Embryonic facial prominence (tissue), 1 donor: ENCODE measurements around the gene ZNF697.

ENCODE experiments used
- DNase-seq: peaks from one replicate; pipeline ENCODE4 v3.0.0-alpha.2; 2016; ENCODE audit errors: extremely low spot score

ZNF697 gene

DNA sequence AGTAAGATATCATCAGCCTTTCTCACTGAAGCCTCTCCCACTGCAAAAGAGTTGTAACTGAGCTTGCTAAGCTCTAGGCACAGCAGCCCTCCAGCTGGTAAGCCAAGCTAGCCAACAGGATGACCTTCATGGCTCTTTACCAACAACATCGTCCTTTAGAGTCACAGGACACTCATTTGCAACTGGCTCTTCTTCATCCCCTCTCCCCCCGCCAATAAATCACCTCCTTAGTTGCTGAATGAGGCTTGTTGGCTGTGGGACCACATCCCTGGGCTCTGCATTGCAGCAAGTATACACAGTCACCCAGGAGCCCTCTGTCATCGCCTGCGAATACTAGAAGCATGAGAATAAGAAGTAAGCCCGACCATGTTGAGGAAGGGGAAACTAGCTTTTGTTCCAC, 16.0 kb upstream of the ZNF697 start:
- DNase-seq, result no peak

DNA sequence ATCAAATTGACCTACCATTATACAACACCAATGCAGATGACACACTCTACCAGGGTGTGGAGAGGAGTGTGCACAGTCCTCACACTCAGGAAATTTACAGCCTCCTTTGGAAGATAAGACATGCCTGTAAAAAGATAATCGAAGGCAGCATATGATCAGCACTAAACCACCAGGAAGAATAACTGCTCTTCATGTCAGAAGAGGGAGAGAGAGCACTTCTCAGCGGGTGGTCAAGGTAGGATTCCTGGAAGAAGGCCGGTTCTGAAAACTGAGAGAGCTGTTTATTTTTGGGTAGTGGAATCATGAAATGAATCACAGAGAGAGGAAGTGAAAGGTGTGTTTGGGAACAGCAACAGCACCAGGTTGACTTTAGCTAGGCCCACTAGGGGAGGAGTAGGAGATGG, 14.0 kb upstream of the ZNF697 start:
- no peak for DNase-seq

DNA sequence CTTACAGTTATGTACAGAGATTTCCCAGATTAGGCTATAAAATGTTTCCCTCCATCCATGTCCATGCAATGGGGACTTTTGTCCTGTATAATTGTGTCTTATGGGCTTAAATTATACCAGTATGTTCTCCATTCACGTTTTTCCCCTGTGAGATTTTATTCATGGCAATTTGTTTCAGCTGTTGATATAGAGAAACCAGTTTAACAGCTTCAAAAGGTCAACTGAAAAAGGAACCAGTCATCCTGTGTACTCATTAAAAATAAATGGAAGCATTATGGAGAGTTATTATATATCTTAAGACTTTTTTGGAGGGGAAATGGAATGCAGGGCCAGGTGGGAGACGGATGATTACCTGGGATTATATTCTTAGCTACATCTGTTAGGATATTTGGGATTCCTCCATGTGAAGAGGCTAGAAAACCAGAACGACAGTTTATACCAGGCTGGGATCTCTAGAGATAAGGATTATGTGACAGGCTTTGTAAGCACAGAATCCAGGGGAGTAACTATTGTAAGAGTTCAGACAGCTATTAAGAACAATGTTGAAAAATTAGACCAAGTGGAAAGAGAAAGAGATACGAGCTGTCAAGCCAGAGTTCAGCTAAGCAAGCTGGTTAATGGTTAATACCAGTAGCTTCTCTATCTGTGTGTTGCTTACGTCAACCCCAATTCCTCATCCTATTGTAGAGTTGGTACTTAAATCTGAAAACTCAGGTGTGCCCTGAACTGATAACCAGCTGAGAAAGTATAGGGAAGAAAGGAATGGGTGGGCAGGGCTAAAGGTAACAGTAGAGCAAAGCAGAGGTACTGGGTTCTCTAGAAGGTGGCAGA, 12.4 kb upstream of the ZNF697 start:
- DNase-seq, result no peak

DNA sequence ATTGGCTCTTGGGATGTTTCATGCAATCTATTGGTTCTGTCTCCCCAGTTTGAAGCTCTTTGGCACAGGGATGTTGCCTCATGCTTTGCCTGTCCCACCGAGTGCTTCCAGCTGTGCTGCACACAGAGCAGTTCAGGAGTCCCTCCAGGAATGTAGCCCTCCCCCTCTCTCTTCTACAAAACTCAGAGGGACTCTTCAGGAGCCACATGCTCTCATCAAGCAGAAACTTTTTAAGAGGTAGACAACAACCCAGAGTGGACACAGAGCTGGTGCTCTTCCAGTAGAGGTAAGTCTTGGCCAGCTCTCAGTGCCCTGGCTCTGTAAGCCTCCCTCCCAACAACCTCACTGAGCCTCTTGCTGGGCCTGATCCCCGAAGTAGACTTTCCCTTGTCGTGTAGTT, 11.6 kb upstream of the ZNF697 start:
- DNase-seq, result no peak

DNA sequence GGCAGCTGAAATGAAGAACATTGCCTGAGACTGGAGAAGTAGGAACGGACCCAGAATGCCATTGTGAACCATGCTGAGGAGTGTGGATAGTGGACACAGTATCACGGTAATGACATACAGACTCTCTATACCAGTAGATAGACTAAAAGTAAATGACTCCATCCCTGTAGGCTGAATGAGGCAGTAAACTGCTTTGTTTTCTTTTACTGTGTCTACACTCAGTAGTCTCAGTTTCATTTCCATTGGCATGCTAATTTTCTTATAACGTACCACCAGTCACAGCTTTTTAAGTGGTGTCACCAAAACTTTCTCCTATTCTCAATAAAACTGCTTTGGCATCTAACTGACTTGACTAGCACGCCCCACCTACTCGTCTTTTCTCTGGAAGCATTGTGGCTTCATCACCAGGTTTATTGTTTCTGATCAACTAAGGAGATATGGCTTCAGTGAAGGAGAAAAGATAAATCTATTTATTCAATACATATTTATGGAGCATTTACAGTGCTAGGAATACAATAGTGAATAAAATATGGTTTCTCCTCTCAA, 8.4 kb upstream of the ZNF697 start:
- DNase-seq, result no peak

DNA sequence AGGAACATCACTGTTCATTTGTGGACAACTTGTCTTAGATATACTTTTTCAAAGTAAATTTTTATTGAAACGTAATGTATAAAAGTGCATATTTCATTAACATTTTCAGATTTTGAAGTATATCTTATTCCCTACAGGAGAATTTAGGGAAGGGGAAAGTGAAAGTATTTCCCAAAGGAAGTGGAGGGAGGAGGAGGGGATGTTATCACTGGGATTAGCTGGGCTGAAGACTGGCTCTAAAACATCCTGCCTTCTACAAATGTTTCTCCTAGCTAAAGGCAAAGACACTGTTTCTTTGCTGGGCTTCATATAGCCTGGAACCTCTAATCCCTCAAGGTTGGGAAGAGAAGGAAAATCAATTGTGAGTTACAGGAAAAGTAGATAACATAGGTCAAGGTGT, 7.1 kb upstream of the ZNF697 start:
- DNase-seq, result no peak

DNA sequence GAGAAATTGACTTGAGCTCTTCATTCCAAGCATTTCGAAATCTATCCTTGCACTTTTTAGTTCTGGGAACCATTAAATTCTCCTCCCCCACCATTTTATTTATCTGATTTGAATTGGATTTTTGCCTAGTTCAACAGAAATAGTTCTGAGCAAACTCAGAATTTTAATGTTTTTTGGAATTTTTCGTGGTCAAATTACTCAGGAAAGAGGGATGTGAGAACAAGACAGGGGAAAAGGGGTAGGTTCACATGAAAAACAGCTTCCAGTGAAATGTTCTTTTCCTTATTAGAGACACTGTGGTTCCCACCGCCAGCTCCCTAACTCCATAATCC, 5.7 kb upstream of the ZNF697 start:
- no peak for DNase-seq

DNA sequence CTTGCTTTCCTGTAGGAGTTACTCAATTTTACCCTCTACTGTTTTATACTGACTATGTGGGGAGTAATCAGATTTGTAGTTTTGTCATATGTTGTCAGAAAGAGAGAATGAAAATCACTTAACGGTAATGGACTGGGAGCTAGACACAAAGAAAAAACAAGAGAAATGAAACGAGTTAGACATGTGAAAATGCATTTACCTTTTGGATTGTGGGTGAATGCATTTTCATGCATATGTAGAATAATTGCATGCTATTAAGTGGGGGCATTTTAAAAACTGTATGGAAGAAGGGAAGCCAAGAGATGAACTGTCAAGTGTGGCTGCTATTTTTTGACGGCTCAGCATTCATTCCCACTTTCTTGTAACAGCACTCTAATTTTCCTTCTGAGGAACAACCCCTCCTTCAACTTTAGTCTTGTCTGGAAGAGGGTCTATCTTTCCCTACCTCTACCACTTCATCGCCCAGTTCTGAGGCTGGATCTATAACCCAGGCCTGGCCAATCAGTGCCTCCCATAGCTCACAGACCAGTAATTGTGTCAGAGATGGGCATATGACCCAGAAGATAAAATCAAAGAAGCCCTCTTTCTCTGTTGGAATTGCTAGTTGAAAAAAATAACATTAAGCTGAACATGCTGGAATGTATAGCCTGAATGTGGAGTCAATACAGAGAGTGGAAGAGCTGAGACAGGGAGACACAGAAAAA, 5.2 kb upstream of the ZNF697 start:
- no peak for DNase-seq

DNA sequence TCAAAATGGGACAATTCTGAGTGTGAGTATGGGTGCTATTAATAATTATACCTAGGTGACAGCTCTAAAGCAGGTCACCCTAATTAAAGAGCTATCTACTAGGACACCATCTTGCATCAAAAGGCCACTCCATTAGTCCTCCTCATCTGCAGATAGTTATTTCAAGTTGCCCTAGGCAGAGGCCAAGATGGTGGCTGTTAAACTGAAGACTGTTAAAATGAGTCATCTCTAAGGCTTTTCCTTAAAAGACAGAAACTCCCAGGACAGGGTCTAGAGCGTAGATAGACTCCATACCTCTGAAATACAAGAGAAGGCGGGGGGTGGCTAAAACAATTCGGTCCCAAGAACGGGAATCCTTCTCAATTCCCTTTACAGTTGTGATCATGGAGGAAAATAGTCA, 4.5 kb upstream of the ZNF697 start:
- DNase-seq, result no peak

DNA sequence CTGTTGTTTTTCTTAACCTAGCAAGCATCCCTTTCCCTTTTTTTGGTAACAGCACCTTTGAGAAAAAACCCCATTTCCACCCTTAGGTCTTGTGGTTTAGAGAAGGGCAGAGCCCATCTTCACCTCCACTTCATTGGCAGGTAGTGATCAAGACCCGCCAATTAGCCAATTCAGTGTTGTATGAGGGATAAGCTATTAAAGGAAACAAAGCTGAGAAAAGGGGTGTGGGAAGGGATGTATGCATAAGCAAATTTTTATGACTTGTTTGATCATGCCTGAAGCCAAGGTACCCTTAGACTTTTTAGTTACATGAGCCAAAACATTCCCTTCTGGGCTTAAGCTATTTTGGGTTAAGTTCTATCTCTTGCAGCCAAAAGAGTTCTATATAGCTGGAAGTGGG, 3.6 kb upstream of the ZNF697 start:
- no peak for DNase-seq

DNA sequence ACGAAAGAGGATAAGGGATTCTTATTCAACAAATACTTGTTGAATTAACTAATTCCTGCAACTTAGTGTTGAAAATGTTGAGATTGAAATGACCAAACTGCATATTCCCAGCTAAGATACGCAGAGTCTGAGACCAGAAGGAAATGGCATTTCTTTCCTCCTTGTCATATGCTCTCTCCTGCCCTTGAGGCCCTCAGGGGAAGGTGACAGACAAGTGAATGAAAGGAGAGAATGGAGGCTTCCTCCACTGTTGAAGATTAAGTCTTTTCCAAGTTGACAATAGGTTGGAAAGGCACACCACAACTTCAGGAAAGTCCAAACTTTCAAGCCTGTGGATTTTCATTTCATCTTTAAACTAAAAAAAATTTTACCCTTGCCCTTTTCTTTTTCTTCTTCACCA, 3.1 kb upstream of the ZNF697 start:
- no peak for DNase-seq

DNA sequence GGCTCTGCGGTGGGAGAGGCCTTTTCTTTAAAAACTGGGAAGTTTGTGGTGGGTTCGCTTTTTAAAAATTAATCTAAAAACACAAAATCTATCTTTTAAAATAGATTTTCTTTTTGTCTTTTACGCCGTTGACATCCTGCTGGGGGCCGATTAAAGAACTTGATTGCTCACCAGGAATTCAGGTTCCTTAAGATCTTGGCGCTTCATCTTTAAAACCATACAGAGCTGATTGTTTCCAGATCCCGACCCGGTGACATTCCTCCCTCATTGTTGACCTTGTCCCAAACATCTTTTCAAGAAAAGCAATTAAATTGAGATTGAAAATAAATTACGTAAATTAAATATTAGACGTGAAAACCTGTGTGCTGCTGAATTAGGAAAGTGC, 546 bp upstream of the ZNF697 start:
- DNase-seq, result peak; percentile 16

DNA sequence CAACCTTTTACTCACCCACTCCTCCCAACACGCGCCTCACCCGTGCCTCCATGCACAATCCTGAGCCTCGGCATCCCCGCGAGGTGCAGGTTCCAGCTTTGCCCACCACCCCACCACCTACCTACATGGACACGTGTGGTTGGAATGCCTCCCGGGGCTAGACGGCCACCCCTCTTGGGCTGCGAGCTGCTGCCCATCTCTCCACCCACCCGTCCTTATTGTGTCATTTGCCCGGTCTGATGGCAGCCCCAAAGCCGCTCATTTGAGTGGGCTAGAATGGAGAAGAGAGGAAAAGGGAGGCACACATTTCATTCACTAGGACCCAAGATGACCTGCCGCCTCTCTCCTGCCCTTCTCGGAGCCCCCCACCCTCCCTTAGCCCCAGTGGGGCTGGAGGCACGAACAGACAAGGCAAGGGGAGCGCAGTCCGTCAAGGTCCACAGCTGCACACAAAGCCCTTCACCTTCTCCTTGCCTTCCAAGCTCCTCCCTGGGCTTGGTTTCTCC, 785 bp downstream of the ZNF697 start:
- DNase-seq, result no peak

DNA sequence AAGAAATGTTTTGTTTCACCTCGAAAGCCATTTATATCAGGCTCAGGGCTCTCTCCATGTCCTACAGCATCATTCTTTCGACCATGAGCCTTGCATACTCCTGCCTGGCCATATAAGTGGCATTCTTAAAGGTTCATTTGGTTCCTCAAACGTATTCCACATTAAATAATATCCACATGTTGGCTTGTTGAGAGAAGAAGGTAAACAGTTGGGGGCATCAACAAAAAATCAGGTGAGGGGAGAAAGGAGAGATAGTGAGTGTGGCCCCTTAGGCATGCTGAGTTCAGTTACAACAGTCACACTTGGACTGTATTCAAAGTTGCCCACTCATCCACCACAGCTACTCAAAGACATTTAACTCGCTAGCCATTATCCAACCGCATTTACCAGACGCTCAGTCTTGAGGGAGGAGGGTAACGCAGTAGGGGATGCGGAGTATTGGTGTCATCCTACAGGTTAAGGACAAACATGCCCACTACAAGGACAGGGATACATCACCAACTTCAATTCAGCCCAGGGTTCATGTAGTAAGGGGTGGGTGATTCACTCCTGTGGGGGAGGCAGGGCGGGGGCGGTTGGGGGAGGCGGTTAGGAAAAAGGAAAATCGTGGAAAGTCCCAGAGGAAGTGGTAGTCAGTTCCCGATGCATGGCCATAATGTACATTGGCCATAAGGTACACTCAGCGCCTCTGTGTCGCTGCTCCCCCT, 1.4 kb downstream of the ZNF697 start:
- no peak for DNase-seq

DNA sequence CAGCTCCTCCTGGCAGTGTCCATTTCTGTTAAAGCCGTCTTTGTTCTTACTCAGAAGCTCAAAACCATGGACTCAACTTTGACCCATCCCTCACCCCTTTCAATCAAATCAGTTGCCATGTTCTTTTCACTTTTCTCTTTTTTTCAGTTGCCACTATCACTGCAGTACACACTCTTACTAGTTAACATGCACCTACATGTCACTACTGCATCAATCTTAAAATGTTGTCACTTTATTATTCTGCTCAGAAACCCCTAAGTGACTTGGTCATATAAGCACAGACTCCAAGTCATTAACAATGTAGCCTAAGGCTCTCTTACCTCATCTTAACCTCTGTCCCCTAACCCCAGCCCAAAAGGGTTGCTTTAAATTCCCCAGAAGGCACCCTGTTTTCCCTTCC, 9.0 kb downstream of the ZNF697 start:
- DNase-seq, result no peak

DNA sequence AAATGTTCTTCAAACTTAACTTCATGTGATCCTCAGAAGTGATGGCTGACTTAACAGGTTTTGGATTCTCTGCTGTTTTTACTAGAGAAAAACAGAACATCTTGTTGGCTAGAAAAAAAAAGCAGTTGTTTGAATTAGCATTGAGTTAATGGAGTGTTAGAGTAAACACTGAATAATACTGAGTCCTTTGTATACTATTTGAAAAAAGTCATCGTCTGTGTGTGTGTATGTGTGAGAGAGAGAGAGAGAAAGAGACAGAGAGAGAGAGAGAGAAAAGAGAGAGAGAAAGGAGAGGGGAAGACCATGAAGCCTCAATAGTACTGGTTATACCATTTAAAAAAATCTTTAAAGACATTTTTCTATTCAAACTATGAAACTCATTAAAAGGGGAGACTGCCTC, 10.4 kb downstream of the ZNF697 start:
- DNase-seq, result no peak

DNA sequence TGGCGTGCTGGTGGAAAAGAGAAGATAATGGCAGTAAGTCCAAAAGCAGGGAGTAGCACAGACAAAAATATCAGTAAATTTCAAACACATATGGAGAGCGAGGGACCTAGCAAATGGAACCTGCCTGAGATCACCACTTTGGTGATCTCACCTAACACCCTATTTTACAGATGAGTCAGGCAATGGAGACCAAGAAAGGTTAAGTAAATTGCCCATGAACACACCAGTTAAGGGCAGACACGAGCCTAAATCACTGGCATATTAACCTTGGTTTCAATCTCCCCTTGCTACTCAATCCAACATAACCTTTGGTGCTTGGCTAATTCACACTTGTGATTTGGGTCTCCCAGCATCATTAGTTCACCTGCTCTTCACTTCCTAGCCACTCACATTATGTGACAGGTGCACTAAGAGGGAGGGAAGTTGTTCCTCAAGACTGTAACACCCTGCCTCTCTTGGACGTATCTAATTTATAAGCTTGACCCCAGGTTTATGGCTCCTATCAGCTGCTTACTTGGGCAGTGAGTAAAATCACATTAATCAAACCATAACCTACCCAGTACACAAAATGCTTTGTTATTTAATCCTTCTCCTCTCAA, 11.5 kb downstream of the ZNF697 start:
- no peak for DNase-seq

DNA sequence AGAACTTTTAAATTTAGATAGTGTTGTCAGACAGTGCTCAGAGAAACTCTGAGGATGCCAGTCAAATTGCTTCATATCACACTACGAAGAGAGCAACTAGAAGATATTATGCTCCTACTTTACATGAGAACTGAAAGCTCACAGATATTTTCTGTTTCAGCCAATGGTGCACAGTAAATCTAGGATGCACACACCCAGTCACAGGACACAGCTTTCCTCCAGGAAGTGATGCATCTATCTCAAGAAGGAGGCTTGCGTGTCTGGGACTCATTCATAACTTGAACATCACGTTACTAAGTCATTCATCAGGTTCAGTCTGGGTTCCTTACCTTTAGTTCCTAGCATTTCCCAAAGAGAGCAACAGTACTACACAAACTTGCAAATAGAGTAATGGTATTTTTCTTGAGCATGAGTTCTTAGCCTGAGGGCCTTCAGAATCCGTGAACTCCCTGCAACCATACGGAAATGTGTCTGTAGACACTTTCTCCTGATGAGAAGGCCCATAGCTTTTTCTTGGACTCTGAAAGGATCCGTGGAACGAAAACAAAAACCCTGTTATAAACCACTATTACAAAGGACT, 12.2 kb downstream of the ZNF697 start:
- DNase-seq, result no peak

DNA sequence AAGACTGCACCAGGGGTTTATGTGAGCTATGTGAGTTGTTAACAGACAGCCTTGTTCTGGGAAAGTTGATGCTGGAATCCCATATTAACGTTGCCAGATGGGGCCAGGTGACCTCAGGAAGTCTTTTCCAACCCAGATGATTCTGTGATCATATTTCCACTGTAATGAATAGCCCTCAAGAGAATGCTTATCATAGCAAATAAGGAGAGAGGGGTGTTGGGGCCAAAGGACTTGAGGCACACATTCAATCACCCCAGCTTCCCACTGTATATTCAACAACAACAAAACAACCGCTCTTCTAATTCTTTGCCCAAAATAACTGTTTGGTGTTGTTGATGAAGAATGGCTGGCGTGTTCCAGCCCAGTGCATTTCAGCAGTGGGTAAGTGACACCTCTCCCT, 14.1 kb downstream of the ZNF697 start:
- no peak for DNase-seq

DNA sequence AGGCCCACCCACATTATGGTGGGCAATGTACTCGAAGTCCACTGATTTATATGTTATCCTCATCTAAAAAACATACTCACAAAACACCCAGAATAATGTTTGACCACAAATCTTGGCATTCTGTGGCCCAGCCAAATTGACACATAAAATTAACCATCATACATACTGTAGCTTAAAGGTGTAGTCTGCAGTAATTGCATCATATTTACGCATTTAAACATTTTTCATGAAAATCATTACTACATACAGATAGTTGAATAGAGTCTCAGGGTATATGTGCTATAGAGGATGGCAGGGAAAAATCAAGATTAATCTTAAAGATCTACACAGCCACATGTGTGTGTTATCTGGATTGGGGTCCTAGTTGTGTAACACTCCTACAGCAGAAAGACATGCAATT, 14.5 kb downstream of the ZNF697 start:
- DNase-seq, result no peak

DNA sequence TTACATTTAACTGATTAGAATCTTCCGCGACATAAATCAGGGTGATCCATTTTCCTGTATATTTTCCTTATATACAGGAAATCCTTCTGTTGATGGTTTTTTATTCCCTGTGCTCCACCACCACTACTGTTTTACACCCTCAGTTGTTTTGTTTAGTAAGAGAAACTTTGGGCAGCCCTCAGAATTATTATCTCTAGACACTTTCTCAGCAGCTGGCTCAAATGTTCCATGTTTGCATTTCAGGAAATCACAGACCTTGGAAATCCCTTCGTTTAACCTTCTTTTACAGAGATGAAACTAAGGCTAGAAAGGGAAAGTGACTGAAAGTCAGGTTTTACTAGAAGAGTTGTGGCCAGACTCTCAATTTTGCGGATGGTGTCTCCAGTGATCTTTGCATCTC, 15.2 kb downstream of the ZNF697 start:
- no peak for DNase-seq

DNA sequence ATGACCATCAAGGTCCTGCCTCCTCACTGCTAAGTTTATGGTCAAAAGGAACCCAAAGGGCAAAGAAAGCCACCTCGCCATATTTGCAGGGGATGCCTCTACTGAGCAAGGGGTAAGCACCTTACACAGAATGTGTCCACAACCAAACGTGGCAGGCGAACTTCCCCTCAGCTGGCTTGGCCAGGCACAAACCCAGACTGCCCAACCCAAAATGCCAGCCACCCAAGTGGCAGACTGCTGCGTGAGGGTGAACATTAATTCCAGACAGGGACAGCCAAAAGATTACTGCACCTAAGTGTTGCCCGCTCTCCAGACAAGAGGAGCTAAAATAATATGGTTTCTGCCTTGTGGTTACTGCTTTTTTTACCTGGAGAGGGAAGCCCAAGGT, 16.0 kb downstream of the ZNF697 start:
- no peak for DNase-seq
